Esophagus squamous epithelium (tissue), 4 donors: ENCODE measurements around the gene C1orf226.

ENCODE experiments used
- POLR2A ChIP-seq, 4 donors: fragments of 450-650 bp; IDR thresholded peaks; one replicate each; pipeline ENCODE4 v1.6.1; 2017; ENCODE audit warnings: antibody characterized with exemption in 4 of 4, mild to moderate bottlenecking in 4 of 4, moderate library complexity in 3 of 4
- TF ChIP-seq, protein P1 (sequence below), 6 experiments: fragments of 450-650 bp in 4 of 6; fragments of 200-600 bp in 2 of 6; sonication (generic) in 2 of 6; IDR thresholded peaks; one replicate each; pipeline ENCODE4 v1.5.1; 2016 to 2019; ENCODE audit warnings: antibody characterized with exemption in 6 of 6, mild to moderate bottlenecking in 4 of 6, moderate library complexity in 4 of 6

DNA sequence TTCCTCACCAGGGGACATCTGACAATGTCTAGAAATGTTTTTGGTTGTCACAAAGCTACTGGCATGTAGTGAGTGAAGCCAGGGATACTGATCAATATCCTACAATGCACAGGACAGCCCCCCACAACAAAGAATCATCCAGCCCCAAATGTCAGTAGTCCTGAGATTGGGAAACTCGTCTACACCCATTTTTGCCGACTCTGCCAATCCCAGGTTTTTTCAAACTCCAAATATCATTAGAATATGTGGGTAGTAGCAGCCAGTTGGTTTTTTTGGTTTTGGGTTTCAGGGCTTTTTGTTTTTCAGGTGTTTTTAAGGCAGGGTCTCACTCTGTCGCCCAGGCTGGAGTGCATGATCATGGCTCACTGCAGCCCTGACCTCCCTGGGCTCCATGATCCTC lies 10.8 kb upstream of the C1orf226 start:
- no peak for TF ChIP-seq POLR2A (IDR thresholded peaks at IDR 0.05)
- TF ChIP-seq, protein P1, sequence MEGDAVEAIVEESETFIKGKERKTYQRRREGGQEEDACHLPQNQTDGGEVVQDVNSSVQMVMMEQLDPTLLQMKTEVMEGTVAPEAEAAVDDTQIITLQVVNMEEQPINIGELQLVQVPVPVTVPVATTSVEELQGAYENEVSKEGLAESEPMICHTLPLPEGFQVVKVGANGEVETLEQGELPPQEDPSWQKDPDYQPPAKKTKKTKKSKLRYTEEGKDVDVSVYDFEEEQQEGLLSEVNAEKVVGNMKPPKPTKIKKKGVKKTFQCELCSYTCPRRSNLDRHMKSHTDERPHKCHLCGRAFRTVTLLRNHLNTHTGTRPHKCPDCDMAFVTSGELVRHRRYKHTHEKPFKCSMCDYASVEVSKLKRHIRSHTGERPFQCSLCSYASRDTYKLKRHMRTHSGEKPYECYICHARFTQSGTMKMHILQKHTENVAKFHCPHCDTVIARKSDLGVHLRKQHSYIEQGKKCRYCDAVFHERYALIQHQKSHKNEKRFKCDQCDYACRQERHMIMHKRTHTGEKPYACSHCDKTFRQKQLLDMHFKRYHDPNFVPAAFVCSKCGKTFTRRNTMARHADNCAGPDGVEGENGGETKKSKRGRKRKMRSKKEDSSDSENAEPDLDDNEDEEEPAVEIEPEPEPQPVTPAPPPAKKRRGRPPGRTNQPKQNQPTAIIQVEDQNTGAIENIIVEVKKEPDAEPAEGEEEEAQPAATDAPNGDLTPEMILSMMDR (IDR thresholded peaks at IDR 0.05): no peak
